Pons (tissue), 1 donor: ENCODE measurements around the gene SARDH.
A peak's percentile ranks its signal among the peaks of the same experiment; 100 is the strongest.

ENCODE experiments used
- DNase-seq: peaks from one replicate; pipeline ENCODE4 v3.0.0-alpha.2; 2016; ENCODE audit warnings: low spot score

The SARDH gene, protein sequence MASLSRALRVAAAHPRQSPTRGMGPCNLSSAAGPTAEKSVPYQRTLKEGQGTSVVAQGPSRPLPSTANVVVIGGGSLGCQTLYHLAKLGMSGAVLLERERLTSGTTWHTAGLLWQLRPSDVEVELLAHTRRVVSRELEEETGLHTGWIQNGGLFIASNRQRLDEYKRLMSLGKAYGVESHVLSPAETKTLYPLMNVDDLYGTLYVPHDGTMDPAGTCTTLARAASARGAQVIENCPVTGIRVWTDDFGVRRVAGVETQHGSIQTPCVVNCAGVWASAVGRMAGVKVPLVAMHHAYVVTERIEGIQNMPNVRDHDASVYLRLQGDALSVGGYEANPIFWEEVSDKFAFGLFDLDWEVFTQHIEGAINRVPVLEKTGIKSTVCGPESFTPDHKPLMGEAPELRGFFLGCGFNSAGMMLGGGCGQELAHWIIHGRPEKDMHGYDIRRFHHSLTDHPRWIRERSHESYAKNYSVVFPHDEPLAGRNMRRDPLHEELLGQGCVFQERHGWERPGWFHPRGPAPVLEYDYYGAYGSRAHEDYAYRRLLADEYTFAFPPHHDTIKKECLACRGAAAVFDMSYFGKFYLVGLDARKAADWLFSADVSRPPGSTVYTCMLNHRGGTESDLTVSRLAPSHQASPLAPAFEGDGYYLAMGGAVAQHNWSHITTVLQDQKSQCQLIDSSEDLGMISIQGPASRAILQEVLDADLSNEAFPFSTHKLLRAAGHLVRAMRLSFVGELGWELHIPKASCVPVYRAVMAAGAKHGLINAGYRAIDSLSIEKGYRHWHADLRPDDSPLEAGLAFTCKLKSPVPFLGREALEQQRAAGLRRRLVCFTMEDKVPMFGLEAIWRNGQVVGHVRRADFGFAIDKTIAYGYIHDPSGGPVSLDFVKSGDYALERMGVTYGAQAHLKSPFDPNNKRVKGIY

DNA sequence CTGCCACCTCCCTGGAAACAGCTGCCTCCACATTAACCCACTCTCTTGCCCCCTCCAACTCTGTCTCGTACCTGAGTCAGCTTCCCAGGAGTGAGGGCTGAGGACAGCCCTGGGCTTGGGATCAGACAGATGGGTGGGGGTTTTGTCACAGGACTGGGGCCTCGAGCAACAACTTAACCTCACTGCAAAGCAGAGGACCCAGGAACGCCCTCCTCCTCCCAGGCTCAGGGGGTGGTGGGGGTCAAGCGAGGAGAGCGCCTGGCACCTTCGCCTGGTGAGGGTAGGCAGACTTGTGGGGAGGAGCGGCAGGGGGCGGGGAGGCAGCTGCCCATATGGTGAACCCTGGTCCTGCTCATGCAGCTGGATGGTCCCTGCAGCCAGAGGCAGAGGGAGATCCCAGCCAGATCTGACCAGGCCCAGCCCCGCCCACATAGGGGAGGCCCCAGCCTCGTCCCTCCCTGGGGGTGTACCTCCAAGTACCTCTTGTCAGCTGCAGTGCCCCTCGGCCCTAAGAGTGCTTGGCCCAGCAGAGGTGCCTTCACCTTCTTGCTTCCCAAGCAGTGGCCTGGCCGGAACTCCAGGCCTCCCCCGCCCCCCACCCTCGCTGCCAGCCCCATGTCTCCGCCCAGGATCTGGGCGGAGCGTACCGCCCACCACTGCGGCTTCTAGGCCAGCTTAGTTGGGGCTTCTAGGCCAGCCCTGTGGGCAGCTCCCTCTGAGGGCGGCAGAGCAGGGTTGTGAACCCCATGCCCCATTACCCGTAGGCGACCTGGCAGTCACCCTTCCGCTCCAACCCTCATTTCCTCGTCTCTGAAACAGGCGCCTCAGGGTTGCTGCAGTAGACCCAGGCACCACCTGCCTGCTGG is at the start of gene SARDH:
Gene SARDH (minus strand): TSS at position 579 of the 866 bp plus-strand sequence. CDS start 4,179 bp downstream, outside the sequence.
- no peak for DNase-seq

DNA sequence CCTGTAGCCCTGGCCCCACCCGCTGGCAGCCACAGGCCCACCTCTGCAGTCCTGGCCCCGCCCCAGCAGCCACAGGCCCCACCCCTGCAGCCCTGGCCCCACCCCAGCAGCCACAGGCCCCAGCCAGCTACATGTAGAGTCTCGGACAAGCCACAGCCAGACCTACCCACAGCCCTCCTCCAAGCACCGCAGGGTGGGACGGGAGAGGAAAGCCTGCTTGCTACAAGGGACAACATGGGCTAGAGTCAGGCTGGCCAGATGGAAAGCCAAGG is 49.5 kb upstream of the SARDH start:
- peak; percentile 21 for DNase-seq

DNA sequence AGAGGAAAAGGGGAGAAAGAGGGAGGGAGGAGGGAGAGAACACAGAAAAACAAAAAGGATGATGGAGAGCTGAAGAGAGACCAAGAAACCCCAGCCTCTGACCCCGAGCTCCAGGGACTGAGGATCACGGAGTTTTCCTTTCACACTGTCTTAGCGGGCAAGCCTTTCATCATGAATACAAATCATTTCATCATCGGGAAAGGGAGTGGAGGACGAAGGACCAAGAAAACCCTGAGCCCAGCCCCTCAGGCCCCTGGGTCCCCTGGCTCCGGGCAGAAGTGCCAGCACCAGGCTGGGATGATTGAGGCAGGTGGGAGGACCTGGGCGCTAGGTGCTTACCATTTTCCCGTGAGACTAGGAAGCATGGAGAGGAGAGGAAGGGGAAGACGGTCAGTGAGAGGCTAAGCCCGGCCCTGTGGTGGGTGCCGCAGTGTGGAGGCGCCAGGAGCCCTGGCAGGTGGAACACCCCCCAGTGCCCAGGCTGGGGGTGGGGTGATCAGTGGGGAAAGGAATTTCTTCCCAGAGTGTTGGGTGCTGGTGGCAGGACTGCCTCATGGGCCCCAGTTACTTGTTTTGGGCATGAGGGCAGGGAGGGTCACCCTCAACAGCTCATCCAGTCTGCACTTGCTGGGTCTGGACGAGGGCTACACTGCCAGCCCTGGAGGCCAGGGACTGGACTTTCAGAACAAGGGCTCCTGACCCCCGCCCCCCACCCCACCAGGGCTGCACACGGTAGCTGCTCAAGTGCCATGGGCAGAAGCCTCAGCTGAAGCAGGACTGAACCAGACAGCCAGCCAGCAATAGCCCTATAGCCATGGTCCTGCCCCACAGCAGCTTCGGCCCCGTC is 49.0 kb upstream of the SARDH start:
- no peak for DNase-seq

DNA sequence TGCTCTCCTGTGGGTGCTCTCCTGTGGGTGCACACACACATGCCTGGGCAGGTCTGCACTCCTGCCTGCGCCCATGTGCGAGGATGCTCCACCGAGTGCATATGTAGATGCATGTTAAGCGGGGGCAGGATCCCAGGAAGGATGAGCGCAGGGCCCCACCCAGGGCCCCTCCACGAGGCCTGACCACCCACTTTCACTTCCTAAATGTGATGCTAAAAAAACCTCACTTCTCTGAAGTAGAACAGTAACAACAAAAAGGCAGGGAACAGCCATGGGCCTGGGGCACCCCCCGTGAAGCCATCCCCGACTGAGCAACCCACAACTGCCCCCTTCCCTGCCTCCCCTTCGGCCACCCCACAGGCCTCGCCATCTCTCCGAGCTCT is 48.2 kb upstream of the SARDH start:
- peak; percentile 43 for DNase-seq

DNA sequence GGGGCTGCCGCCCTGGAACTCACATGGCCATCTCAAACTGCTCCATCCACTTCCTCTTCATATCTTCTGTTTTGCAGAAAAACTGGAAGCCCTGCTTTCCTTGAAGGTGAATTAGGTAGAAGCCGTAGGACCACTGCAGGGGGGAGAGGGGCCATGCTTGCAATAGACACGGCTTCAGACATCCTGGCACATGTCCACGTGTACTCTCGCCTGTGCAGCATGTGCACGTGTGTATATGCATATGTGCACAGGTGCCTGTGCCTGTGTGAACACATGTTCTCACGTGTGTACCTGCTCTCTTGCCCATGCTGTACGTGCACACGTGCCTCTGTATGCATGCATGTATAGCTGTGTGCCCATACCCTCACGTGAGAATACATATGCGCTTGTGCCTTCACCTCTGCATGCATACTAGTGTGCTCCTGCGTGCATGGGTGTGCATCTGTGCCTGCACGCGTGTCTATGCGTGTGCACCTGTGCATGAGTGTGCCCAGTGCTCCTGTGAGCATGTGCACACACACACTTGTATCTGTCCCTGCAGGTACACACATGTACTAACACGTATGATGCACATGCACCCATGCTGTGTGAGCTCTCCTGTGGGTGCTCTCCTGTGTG is 47.7 kb upstream of the SARDH start:
- no peak for DNase-seq

DNA sequence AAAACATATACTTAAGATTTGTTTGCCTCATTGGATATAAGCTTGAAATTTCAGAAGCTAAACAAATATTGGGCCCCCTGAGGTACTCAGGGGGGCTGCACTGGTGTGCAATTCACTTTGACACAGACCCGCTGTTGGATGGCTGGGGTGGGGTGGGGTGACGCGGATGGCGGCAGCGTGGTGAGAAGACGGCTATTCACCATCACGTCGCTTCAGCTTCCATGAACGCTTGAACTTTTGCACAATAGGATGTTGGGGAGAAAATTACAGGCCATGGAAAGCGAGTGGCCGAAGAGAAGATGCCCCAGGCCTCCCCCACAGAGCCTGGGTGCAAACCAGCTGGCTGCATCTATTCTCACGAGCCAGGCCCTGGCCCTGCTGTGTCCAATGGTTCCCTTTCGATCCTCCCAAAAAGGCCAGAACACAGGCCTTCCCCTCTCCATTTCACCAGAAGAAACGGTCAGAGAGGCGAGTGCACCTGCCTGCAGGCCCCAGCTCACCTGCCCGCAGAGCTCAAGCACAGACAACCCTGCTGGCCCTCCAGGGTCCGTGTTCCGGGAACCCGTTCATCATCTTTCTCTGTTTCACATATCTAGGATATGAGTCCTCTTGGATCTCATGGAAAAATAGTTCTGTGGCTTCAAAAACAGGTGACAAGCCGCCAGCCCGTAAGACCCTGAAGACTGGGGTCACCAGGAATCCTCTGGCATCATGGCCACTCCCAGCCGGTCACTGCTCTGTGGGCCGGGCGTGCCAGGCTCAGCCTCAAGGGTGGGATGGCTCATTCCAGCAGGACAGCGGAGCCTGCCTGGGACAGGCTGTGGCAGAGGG is 46.8 kb upstream of the SARDH start:
- DNase-seq = no peak

DNA sequence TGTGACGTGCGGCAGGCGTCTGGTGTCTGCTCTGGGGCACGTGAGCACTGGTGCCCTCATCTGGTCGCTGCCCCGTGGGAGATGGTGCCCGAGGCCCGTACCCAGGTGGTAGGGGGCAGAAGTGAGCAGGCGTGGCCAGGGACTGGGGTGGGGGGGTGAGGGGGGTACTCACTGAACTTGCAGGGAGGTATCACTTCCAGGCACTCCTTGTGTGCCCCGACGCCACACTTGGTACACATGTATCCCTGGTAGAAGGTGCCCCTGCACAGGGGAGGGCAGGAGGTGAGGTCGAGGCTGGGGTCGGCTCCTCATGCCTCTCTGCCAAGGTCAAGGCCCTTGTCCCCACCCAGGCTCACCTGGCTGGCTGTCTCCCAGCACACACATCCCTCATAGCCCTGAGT is 45.2 kb upstream of the SARDH start:
- no peak for DNase-seq

DNA sequence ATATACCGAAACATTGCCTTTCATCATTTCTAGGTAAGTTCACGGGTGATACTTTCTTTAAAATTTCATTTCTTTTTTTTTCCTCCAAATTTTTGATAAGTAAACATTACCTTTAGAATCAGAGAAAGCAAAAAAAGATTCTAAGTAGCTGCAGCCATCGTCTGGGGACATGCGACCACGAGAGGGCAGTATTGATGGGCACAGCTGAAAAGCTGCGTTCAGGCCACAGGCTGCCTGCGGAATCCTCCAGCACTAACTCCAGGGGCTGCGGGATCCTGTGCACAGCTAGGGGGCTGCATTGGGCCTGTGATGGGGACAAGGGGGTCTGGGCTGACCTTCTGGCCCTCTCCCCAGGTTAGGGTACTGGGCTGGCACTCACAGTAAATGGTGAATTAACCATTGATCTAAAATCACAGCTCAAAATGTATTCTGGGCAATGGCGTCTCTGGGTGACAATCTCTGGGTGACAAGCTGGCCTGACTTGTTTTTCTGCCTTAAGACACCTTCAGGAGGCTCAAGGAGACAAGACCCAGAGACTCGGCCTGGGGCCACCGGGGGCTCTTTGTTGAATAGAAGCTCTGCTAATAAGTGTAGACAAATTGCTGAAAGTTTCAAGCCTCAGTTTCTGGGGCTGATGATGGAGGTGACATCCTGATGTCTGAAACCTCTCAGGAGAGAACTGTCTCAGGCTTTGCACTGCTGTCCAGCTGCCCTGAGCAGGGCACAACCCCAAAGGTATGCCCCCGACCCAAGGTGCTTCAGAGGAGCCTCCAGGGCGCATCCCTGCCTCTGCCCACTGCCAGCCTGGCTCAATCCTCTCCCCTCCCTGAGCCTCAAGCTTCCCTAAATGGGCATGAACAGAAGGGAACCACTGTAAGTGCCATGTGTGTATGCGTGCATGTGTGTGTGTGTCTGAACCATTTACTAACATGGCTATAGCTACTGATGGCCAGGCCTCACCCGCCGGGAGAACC is 44.3 kb upstream of the SARDH start:
- DNase-seq = peak; percentile 63

DNA sequence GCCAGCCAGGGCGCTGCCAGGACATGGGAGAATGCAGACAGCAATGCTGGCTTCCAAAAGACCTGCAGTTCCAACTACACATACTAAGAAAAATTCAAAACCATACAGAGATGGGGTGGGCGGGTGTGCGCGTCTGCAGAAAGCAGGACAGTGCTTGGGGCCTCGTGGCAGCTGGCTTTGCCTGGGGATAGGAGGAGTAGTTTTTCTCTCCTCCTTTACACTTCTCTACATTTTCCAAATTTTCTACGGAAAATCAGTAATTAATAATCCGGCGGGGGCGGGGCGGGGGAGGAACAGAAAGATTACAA is 43.6 kb upstream of the SARDH start:
- no peak for DNase-seq

DNA sequence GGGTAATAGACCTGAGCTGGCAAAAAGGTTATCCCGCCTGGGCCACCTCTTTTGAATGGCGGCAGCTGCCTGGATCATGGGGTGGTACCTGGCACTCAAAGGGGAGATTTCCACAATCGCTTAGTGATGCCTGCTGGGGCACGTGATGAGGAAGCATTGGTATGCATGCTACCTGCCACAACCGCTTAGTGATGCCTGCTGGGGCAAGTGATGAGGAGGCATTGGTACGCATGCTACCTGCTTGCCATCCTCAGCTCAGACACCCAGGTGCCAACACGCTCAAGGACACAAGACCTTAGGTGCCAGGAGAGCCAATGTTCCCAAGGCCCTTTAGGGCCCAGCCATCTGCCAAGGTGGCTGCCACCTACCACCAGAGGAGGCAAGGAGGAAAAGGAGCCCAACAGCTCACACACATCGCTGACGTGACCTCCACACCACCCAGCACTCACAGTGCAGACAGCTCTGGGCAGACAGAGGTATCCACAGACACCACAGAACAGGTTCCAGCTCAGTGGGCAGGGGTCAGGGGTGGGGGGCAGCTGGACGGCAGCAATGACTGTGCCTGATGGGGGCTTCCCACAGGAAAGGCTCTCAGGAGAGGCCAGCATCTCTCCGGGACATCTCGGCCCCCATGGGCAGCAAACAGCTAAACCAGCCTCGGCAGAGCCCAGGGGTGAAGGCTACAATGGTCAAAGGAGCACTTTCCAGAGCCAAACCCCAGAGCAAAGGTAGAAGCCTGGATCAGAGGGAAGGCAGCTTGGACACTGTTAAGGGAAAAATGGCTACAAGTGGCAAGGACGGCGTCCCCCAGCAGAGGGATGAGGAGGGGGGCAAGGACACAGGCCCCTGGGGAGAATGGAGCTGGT is 43.0 kb upstream of the SARDH start:
- DNase-seq = no peak

DNA sequence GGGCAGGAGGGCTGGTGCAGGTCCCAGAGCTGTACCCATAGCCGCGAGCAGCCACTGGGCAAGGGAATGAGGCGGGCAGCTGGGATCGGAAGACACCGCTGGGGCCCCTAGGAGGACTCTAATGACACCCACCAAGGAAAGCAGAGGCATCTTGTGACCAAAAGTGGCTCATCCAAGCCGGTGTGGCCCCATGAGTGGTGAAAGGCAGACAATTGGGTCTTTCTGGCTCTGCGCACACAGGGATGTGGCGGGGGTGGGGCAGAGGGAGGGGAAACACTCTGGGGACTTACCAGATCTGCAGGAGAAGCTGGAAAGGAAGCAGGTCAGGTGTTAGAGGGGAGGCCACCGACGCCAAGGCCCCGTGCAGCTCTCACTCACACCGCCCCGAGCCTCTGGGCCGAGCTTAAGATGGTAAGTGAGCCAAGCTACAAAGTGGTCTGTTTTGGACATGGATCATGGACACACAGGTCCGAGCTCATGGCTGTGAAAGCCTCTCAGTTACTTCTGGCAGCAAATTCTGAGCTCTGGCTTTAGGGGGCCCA is 42.3 kb upstream of the SARDH start:
- DNase-seq = no peak

DNA sequence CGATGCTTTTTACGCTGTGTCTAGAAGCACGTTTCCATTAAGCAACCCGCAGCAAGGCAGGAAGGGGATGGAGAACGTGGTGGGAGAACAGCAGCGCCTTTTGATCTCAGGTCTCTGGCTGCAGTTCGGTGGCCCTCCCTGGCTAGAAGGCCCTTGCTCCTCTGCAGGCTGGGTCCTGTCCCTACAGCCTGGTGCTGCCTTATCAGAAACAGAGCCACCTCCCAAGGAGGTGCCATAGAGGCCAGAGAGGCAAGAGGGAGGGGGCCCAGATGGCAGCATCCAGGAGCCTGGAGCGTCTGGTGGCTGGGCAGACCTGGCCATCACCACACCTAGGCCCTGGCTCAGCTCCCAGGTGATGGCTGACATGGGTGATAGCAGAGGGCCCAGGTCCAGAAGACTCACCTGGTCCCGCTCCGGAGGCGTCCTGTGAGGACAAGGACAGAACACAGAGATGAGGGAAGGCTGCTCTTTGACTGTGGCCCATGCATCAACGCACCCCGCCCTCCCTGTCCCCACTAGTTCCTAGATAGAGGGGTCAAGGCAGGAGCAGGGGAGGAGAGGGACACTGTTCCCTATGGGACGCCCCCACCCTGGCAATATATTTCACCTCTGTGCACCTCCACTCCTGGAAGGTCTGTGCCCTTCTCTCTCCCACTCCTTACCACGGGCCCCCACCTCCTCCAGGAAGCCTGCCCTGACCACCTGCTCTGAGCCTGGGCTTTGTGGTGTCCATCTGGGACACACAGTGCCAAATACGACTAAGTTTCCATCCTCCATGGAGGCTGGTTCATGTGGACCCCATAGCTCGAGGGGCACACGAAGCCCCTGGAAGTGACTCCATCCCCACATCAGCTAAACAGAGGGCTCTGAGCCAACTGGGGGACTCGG is 41.6 kb upstream of the SARDH start:
- DNase-seq = no peak

DNA sequence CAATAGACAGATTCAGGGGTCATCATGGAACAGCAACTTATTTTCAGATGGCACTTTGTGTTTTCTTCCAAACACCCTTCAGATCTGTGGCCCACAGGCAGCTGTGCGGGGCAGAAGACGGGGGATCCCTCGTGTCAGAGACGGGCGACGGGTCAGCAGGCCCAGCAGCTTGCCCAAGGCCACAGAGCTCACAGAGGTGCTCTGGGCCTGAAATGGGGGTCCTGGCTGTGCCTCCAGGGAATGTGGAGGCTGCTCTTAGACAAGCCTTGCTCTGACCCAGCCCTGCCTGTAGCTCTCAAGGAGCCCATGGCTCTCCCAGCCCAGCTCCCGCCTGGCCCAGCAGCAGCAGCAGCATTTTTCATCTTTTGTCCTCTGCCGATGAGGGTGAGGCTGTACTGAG is 40.9 kb upstream of the SARDH start:
- DNase-seq = no peak

DNA sequence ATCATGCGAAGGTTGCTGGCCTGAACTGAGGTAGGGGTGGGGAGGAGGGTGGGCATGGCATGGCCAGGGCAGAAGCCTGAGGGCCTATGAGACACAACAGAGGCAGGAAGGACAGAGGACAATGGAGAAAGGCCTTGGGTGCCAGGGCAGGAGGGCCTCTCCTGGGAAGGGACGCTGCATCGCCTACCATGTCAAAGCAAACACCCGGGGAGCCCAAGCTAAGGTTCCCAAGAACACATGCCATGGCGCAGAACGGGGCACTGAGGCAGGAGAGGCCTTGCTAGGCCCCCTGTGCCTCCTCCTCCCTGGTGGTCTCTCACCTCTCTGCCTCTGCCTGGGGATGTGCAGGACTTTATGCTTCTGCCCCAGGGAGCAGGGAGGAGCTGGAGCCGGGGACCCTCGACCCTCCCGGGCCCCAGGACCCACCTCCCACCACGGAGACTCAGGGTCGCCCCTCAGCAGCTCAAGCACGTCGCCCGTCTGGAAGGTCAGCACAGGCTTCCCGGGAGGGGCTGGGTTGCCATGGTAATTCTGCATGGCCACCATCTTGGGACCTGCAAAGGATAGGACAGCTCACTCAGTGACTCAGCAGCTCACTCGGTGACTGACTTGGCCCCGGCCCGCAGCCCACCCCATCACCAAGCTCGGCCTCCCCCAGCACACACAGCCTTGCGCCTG is 40.3 kb upstream of the SARDH start:
- no peak for DNase-seq

DNA sequence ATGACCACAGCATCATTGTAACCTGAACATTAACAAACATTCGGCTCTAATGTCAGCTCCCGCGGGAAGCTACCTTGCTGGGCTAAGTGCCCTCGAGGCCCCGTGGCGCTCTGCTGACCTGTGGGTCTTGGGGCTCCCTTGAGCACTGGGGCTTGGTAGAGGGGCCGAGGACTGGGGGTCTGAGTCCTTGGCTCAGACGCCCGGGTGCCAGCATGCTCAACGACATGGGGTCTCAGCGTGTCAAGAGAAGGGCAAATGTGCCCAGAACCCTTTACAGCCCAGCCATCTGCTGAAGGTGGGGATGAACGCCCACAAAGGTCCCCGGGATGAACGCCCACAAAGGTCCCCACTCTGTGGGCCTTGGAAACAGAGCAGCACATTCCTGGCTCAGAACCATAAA is 39.7 kb upstream of the SARDH start:
- no peak for DNase-seq
